HG02943 (cell line): ENCODE measurements around the gene RAPGEF4.

Experiments
- ATAC-seq: cut with Tn5 transposase; IDR thresholded peaks from one replicate; pipeline ENCODE4 v1.9.1; 2021; ENCODE audit warnings: mild to moderate bottlenecking, low read depth, moderate library complexity; ENCODE audit not compliant: unreplicated experiment

The RAPGEF4 gene

DNA sequence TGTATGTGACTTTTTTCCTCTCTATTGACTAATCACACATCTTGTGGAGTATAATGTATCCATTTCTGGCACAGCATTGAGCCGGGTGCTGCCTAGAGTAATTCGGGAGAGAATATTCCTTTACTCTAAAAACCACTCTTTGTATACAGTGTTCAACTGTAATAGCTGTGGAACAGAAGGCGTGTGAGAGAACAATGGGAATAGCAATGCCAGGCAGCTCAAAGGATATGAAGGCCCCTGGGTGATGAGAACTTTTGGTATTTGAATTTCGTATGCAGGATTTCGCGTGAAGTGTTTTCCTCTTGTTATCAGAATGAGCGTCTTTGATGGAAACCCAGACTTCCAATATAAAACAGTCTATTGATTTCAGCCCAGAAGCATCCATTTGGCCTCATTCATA lies 255.4 kb downstream of the RAPGEF4 start:
- ATAC-seq: no peak

DNA sequence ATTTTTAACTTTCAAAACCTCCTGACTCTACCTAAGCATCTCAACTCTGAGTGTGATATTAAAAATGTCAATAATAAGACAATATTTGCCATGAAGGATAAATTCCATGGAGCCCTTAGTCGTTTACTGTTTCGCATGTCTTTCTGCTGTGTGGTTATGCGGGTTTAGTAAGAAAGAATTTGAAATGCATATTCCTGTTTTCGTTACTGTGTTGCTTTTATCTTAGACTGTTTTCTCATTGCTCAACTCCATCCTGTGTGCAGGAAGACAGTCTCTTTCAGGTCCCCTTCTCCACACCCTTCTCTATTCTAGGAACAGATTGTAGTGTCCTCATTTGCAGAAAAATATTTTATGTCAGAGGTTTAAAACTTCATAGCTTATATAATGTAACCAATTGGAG lies 257.5 kb downstream of the RAPGEF4 start:
- no peak for ATAC-seq

DNA sequence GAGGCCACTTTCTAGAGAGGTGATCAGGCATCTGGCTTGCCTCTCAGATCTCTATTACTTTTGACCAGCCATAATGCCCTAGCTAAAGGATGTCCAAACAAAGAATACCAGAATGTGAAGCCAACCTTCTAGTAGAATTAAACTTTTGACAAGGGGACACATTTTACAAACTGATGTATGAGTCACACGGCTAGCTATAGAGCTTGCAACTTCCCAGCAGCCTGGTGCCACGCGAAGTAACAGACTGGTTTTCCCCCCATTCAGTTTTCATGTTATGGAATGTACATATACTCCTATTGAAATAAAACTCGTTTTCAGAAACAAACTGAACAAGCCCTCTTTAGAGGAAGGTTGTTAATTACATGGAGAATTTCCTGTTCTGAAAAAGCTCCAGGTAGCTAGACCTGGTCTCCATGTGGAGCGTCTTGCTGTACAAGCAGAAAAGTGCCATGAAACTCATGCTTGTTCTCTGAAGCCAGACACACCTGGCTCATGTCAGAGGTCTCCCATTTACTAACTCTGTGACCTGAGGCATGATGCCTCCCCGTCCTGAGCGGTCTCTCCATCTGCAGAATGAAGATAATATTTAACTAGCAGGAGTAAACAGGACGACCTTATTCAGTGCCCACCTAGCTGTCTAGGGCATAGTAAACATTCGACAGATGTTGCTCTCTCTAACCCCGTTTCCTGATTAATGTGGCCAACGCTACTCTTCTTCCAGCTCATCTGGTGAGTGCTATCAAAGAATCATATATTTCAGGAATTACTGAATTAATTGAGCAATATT lies 258.5 kb downstream of the RAPGEF4 start:
- ATAC-seq: no peak

DNA sequence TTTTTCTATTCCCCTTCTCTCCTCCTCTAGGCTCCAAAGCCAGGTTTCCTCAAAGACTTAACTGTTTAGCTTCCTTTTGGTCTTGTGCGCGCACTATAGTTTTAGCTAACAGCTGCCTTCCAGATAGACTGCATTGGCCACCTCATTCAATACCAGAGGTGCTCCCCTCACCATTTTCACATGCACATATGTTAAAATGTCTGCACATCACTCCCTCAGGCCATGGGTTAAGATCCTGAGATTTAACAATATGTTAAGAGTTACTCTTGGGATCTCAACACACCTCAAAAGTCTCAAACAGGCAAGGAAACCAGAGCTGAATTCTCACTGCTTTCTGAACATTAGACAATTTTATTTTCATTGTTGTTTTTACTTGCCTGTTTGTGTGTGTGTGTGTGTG lies 259.2 kb downstream of the RAPGEF4 start:
- ATAC-seq: no peak

DNA sequence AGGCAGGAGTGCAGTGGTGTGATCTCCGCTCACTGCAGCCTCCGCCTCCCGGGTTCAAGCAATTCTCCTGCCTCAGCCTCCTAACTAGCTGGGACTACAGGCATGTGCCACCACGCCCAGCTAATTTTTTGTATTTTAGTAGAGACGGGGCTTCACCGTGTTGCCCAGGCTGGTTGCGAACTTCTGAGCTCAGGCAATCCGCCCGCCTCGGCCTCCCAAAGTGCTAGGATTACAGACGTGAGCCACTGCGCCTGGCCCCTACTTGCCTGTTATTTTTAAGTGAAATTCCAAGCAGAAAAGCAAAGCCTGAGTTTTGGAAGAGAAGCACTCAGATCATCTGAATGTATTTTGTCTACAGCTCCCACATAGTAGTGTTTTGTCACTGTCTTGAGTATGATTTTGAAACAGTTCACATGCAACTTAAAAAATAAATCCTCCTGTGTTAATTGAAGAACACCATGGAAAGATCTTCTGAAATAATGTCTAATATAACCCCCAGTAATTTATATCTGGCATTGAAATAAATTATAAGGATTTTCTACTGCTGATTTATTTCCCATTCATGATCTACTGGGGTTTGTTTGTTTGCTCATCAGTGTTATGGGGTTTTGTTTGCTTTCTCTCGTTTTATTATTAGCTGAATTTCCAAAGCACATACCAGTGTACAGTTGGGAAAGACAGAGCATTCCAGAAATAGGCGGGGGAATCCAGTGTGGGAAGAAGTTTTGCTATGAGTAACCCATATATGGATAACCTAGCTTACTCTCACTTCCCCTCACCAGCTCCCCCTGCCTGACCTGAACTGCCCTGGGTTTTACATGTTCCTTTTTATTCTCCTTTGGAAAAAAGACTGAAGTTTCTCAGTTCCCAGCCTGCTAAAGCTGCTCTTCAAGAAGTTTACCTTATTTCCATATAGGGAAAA lies 259.9 kb downstream of the RAPGEF4 start:
- ATAC-seq: no peak

DNA sequence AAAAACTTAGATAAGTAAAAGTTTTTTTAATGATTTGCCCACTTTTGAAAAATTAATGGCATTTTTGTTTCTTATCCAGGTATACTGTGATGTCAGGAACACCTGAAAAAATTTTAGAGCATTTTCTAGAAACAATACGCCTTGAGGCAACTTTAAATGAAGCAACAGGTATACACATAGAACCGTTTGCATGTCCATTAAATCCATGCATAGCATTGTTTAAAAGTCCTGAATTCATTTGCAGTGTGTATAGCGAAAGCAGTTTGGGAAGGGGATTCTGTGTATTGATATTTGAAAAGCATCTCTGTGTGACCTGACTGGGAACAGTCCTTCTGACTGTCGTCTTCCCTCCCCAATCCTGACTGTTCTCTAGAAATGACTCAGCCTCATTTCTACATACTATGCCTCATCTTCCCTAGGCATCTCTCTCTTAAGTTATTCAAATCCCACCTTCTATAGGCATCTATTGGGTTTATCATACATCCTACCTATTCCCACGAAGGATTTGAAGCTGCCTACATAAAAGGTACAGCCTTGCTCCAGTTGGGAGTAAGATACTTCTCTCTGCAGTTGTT lies 260.8 kb downstream of the RAPGEF4 start:
- no peak for ATAC-seq

DNA sequence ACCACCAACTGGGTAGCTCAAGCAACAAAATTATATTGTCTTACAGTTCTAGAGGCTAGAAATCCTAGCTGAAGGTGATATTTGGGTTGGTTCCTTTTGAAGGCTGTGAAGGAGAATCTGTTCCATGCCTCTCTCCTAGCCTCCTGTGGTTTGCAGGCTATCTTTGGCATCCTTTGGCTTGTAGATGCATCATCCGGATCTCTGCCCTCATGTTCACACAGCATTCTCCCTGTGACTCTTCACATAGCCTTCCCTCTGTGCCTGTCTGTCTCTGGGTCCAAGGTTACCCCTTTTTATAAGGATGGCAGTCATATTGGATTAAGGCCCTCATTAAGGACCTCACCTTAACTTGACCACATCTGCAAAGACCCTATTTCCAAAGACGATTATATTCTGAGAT lies 261.4 kb downstream of the RAPGEF4 start:
- ATAC-seq: no peak

DNA sequence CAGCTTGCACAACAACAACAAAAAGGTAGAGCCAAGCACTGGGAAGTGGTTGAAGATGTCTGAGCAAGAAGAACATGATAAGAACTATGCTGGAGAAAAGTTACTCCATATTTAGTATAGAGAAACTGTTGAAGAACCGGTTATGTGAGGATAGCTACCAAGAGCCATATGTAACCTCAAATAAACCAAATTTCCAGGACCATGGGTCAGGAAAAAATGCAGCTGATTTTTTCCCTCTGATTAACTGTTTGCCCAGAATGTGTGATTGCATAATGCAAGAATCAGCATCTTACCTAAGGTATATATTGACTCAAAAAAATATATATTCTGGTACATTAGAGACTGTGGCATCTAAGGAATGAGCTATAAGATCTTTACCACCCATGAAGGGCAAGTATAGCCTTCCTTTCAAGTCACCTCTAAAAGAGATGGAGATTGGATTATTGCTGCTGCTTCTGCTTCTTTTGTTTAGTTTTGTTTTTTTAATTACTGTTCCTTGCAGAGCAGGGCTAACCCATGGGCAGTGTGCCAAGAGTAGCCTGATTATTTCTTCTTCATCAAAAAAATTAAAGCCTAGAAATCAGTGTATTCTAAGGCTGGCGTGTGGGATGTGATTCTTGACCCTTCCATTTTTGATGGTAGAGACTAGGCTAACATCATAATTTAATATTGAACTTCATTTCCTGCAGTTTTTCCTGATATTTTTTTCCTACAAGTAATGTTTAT lies 263.1 kb downstream of the RAPGEF4 start:
- ATAC-seq: no peak

DNA sequence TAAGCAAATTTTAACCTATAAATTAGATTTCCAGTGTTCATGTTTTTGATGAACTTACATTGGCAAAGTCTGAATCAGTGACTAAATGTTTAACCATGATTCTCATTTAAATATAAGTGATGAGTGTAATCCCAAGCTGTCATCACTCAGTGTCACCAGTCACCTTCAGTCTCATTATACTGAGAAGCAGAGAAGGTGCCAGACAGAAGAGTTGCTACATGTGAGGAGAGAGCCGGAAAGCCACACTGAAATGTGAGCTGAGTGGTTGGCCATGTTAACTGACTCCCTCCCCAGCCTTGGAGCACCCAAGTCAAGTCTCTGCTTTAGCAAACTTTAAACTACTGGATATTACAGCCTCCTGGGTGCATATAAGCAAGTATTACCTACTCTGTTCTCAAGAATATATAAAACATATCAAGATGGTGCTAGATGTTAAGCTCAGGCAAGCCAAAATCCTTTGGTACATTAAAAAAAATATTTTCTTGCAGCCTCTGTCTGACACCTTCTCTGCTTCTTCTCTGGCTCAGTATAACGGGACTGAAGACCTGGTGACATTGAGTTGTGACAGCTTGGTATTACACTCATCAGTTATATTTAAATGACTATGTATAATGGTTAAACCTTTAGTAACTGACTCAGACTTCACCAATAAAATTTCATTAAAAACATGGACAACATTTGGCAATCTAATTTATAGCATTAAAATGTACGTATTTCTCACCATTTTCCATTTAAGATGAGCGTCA lies 264.2 kb downstream of the RAPGEF4 start:
- ATAC-seq: no peak

DNA sequence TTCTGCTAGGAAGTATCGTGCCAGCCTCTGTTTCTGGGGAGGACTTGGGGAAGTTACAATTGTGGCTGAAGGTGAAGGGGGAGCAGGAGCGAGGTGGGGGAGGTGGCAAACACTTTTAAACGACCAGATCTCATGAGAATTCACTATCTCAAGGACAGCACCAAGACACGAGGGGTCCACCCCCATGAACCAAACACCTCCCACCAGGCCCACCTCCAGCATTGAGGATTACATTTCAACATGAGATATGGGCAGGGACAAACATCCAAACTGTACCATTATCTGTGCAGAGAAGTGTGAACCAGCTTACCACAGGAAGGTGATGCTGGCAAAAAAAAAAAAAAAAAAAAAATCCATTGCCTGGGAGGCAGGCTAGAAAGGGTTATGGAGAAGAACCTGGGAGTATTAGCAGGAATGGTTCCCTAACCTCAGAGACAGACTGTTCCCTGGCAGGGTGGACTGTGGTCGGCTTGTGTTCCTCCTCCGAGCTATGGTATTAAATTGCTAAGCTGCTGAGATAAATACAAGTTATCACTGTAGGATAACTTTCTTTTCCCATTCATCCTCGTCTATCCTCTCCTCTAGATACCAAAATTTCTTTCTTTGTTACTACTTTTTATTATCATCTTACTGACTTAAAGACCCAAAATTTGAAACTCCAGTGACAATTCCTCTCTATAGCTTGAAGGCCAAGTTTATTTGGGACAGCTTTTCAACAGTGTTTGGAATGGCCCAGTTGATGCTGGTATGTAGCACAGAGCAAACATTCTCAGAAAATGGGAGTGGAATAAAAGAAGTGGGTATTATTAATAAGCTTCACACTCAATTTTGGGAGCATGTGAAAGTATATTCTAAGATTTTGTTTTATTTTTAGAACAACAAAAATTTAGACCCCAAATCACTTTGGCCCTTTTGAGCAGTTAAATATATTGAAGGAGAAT lies 266.3 kb downstream of the RAPGEF4 start:
- no peak for ATAC-seq

DNA sequence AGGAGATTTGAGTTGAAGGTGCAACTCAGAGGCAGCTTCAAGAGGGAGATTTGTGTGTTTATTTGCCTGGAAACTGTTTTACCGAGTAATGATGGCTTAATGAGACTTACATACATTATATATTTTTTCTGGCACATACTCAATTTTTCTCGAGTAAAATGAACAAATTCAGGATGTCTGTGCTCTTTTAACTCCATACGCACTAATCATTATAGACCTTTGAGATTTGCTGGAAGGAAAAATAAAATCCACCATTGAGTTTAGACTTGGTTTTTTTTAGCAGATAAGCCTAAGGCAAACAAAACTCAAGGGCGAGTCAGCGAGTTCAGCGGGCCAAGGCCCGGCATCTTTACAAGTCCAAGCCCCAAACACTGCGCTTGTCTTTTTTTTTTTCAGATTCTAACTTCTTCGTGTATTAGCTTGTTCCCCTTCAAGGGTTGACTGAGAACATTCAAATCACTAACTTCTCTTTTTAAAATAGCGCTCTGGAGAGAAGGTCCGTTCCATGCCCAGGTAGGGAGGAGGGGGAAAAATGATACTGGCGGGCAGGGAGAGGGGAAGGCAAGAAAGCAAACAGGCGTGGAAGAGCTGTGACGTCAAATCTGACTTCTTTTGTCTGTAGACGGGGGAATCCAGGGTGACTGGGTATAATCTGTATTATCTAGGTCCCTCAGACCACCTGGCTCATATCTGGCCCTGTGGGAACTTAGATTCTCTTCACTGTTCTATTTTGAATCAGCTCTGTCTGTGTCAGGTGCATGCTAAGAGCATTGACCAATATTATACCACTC lies 267.3 kb downstream of the RAPGEF4 start:
- no peak for ATAC-seq

DNA sequence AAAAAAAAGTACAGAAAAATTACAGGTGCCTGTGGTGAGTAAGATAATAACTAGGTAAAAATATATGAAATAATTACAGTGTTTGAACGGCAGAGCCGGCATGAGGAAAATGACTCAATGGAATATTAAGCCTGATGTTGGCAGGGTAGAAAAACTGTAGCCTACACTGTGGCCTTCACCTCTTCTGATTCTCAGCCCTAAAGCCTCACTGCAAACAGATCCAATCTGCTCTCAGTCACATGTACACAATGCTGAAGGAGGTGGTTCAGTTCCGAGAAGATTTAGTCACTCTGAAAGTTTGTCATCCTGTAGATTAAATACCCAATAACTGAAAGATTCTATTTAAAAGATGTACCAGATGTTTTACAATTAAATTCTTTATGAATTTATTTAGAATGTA lies 273.1 kb downstream of the RAPGEF4 start:
- ATAC-seq: no peak

DNA sequence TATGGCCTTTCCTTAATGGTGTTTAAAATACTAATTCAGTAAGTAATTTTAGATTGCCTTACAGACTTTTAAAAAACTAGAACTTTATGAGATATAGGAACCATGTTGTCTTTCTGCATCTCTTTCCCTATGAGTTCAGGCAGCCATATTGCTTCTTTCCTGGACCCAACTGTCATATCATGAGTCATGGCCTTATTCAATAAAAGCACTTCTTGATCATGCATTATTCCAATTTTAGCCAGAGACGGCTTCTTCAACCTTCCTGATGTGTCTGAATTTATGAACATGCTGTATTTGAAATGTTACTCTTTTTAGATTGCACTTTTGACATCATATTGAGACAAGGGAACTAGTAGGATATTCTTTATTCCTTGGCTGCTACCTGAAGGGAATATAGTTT lies 274.6 kb downstream of the RAPGEF4 start:
- no peak for ATAC-seq

DNA sequence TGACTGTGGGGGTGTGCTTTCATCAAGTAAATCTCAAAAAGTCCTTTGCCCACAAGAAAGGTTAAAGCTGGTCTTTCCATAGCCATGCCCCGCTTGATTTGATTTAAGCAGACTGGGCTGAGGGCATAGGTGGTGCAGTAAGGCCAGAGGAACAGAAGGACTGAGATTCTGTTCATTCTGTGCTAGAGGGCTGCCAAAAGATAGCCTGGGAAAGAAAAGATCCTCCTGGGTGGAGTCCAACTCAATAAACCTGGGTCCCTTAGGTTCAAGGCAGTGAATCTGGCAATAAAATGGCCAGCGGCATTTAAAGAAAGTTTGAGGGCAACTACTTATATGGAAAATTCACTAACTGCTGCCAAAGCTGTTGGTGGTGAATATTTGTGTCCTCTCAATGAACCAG lies 280.8 kb downstream of the RAPGEF4 start:
- ATAC-seq: no peak

DNA sequence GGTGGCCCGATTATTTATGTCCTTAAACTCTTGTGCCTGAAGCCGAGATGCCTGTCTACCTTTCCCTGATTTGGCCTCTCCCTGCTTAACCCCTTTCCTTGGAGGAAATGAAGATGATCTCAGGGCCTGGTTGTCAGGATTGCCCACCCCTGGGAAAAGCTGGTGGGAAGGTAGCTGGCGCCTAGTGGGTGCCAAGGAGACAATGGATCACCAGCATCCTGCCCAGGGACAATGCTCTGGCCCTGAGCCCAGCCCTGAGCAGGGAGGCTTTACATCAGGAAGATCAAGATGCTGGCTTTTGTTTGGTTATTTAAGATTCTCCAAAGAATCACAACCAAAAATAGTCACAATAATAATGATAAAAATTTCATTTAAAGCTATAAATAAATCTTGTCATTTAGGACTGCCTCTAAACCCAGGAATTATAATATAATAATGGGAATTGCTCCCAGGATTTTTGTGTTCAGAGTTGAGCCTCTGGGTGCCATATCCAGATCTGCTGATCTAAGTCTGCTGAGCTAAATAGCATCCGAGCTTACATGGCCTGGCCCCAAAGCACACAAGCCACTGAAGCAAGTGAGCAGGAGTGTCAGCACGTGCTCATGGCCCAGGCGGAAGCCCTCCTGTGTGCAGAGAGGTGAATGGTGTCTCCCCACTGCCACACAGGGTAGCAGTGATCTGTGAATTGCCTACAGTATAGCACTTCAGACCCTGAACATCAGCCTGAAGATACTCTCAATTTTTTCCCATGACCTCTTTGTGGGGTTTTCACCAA lies 282.2 kb downstream of the RAPGEF4 start:
- no peak for ATAC-seq

DNA sequence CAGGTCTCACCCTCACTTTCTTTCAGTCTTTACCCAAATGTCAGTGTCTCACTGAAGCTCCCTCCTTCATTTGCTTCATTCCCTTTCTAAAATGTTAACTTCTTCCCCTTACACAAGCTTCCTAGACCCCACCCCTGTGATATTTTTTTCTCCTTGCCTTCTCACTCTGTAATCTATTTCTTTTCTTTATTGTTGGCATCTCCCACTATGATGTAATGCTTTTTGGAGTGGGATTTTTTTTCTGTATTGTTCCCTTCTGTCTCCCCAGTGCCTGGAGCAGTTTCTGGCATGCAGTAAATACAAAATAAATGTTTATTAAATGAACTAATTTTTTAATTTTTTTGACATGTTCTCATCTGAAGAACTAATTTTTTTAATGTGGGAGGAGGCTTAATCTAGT lies 284.1 kb downstream of the RAPGEF4 start:
- no peak for ATAC-seq

DNA sequence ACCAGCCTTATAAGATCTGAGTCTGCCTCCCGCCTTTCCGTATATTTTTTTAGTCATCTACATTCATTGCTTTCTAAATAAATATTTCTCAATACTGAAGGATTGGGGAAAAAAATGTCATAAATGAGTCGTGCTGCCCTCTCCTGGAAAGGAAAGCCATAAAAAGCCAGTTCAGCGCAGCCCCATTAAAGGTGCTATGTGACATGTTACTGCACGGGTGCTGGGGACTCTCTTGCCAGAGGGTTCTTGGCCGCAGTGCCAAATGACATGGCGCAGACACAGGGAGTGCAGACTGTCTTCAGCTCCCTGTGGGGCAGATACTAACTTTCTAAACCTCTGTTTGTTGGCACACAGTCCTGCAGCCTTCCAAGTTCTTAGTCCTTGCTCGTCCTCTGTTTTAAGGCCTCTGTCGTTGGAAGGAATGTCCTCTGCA lies 286.3 kb downstream of the RAPGEF4 start:
- ATAC-seq: no peak
